MCF 10A (cell line): ENCODE data around the gene ADGRL2. TPM values are rescaled to one million over a fixed set of nuclear protein-coding genes. Genes with fewer than 3 reads are reported as not detected.

Experiments used
- BruUV-seq: library from RNA; stranded (reverse); fragments of 400-500 nt; replicated peaks from 2 replicates; lab custom pipeline; 2021; lab: Mats Ljungman, UMichigan
- CTCF ChIA-PET: fragments of 300-600 bp; sonication (Branson Sonifier 250); formaldehyde crosslinking; extraction: SDS; loops from one replicate; lab custom pipeline; 2021; ENCODE audit warnings: antibody characterized with exemption, inconsistent platforms; lab: Yijun Ruan, JAX
- POLR2A ChIA-PET: fragments of 300-600, 350-650 bp; sonication (Branson Sonifier 250); formaldehyde crosslinking; extraction: SDS; loops from one replicate; lab custom pipeline; 2020; ENCODE audit warnings: antibody characterized with exemption, inconsistent platforms; lab: Yijun Ruan, JAX
- DNase-seq: peaks from one replicate; pipeline ENCODE4 v3.0.0-alpha.2; 2018; ENCODE audit not compliant: unreplicated experiment
- H3K27ac Mint-ChIP-seq: one replicate; pipeline ENCODE4 v1.8.0; 2022; ENCODE audit warnings: mild to moderate bottlenecking, low read depth, mixed read lengths; ENCODE audit not compliant: unreplicated experiment
- H3K27me3 Mint-ChIP-seq: one replicate; pipeline ENCODE4 v1.8.0; 2022; ENCODE audit warnings: mixed read lengths; ENCODE audit not compliant: insufficient read depth, unreplicated experiment
- H3K36me3 Mint-ChIP-seq: one replicate; pipeline ENCODE4 v1.8.0; 2022; ENCODE audit warnings: mild to moderate bottlenecking, moderate library complexity, mixed read lengths; ENCODE audit not compliant: insufficient read depth, unreplicated experiment
- H3K4me1 Mint-ChIP-seq: one replicate; pipeline ENCODE4 v1.8.0; 2022; ENCODE audit warnings: mixed read lengths; ENCODE audit not compliant: insufficient read depth, unreplicated experiment
- H3K4me3 Mint-ChIP-seq: one replicate; pipeline ENCODE4 v1.8.0; 2022; ENCODE audit warnings: mild to moderate bottlenecking, moderate library complexity, mixed read lengths; ENCODE audit not compliant: unreplicated experiment
- H3K9me3 Mint-ChIP-seq: one replicate; pipeline ENCODE4 v1.8.0; 2022; ENCODE audit warnings: mixed read lengths; ENCODE audit not compliant: unreplicated experiment
- intact Hi-C: fragments of 100-400 bp; cut with micrococcal nuclease; formaldehyde crosslinking; loops from 2 replicates; pipeline ENCODE4 v1.14.1; 2022
- total RNA-seq: library from RNA; stranded (reverse); gene quantifications from 2 replicates; pipeline ENCODE4 v1.2.3, GENCODE V29; 2022
- TF ChIP-seq, protein P1 (sequence below): fragments of 200-600 bp; IDR thresholded peaks from one replicate; pipeline ENCODE4 v1.8.0; 2022; ENCODE audit warnings: antibody characterized with exemption, mild to moderate bottlenecking; ENCODE audit not compliant: unreplicated experiment

ADGRL2 gene
- total RNA-seq, 1 experiment from 2014 or later: 3.0 TPM

DNA sequence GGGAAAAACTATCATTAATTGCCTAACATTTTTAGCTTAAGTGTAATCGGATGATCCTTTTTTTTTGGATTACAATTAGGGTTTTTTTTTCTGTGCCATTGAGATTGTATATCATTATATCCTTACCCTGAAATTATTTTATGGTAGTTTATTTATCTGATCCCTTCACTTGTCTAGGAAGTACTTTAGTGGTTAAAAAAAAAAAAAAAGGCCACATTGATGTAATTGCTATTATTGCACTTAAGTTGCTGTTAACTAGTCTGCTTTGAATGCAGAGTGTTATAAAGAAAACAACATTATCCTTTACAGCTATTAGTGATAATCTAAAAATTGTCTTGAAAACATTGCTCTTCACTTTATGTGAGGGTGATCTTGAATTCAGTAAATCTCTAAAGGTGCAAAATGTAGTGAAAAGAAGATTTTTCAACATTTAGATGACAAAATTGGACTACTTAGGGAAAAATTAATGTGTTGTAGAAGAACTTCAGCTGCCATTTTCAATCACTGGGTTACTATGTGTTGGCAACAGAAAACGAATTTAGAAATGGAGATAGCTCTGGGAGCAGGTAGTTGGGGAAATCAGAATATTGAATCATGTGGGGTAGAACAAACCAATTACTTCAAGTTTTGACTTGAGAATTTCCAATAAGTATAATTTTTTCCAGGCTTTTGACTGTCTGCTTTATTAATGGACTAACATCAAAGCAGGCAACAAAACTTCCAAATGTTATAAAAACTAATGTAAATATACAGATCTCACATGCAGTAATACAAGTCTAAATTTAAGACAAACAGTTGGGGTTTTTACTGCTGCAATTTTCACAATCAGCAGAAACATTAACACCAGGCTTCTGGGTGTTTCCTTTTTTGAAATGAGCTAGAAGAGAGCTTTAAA is 5.0 kb downstream of the ADGRL2 start:
- intact Hi-C loops: no loop called here
- H3K36me3 Mint-ChIP-seq: no peaks in the 10 kb centered on the region
- peaks cover 52% of the 10 kb centered on the region for H3K27me3 Mint-ChIP-seq
- H3K4me3 Mint-ChIP-seq: no peak overlapping the region
- peaks cover 7% of the 10 kb centered on the region for H3K4me1 Mint-ChIP-seq
- TF ChIP-seq, protein P1, sequence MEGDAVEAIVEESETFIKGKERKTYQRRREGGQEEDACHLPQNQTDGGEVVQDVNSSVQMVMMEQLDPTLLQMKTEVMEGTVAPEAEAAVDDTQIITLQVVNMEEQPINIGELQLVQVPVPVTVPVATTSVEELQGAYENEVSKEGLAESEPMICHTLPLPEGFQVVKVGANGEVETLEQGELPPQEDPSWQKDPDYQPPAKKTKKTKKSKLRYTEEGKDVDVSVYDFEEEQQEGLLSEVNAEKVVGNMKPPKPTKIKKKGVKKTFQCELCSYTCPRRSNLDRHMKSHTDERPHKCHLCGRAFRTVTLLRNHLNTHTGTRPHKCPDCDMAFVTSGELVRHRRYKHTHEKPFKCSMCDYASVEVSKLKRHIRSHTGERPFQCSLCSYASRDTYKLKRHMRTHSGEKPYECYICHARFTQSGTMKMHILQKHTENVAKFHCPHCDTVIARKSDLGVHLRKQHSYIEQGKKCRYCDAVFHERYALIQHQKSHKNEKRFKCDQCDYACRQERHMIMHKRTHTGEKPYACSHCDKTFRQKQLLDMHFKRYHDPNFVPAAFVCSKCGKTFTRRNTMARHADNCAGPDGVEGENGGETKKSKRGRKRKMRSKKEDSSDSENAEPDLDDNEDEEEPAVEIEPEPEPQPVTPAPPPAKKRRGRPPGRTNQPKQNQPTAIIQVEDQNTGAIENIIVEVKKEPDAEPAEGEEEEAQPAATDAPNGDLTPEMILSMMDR: no peak
- no TSS peak for BruUV-seq
- no peaks in the 10 kb centered on the region for H3K9me3 Mint-ChIP-seq
- ChIA-PET POLR2A (interaction anchor here (0.6 to 0.8 kb wide), 6 partner anchors 15 to 902 kb away, joined by 3 to 4 read pairs (median 3); no protein-coding TSS in a partner anchor), CTCF (interaction anchor here (0.6 kb wide), 4 partner anchors 93 to 1566 kb away, joined by 3 read pairs; no protein-coding TSS in a partner anchor)
- H3K27ac Mint-ChIP-seq: no peak overlapping the region
- DNase-seq: no peak

DNA sequence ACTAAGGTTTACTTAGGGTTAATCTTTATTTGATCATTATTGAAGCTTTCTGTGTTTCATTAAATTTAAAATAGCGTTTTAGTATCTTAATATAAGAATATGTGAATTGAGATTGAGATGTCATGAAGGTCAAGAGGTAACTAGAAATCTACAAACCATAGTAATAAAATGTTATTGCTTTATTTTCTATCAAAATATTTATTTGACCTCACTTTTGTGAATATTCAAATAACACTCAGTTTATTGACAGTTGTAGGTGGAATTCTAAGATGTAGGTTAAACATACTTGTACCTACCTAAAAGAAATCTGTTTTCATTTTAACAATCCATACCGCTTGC is 5.7 kb downstream of the ADGRL2 start:
- no peak overlapping the region for H3K27ac Mint-ChIP-seq
- peaks cover 7% of the 10 kb centered on the region for H3K4me1 Mint-ChIP-seq
- H3K9me3 Mint-ChIP-seq: no peaks in the 10 kb centered on the region
- peaks cover 52% of the 10 kb centered on the region for H3K27me3 Mint-ChIP-seq
- no peaks in the 10 kb centered on the region for H3K36me3 Mint-ChIP-seq
- BruUV-seq: no TSS peak
- no peak overlapping the region for H3K4me3 Mint-ChIP-seq
- POLR2A ChIA-PET: interaction anchor here (0.6 to 0.7 kb wide), 4 partner anchors 15 to 588 kb away, joined by 3 read pairs; no protein-coding TSS in a partner anchor
- TF ChIP-seq, protein P1: no peak
- DNase-seq: no peak
- intact Hi-C loops: no loop called here
- CTCF ChIA-PET: interaction anchor here (0.6 kb wide), 2 partner anchors 440 to 1567 kb away, joined by 3 read pairs; no protein-coding TSS in a partner anchor

DNA sequence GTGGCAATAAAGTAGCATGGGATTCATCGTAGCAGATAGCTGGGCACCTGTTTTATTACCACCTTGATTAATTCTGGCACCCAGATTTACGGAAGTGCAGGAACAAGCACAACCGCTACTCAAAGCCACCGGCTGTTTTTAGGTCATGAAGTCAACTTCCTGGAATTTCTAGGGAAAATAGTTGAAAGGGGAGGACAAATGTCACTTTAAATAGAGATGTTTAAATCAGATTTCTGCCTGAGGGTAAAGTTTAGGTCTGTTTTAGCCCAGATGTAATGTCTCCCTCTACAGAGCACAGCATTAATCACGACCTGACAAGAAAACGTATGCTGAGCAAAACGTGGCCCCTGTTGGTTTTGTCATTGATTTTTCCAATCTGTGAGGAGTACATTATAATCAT is 8.0 kb downstream of the ADGRL2 start:
- POLR2A ChIA-PET: no interaction called here
- intact Hi-C loops: no loop called here
- TF ChIP-seq, protein P1: no peak
- Mint-ChIP-seq H3K27me3 (peaks cover 37% of the 10 kb centered on the region), H3K27ac (no peak overlapping the region), H3K4me3 (no peak overlapping the region), H3K4me1 (peaks cover 5% of the 10 kb centered on the region), H3K9me3 (no peaks in the 10 kb centered on the region), H3K36me3 (no peaks in the 10 kb centered on the region)
- DNase-seq: no peak
- BruUV-seq: no TSS peak
- CTCF ChIA-PET: interaction anchor here (0.6 to 1.1 kb wide), 2 partner anchors 9 to 824 kb away, joined by 3 read pairs; no protein-coding TSS in a partner anchor

DNA sequence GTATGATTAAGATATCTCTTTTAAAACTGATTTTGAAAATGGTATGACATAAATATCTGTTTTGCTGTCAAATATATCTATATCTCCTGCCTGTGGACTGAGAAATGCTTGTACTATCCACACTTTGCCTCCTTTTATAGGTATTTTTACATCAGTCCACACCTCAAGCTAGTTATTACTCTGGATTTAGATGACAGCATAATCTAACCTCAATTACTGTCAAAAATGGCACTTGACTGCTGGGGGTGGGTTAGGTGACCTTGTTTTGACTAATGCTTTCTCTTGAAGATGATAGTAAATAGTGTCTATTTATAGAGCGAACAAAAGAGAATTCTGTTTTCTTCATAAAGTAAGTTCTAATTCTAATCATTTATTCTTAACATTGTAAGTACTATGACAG is 9.1 kb downstream of the ADGRL2 start:
- intact Hi-C loops: loop anchor here (10.0 kb wide), 1 partner anchor 625 kb away; no protein-coding TSS in a partner anchor
- Mint-ChIP-seq H3K36me3 (no peaks in the 10 kb centered on the region), H3K4me1 (peaks cover 5% of the 10 kb centered on the region), H3K27ac (no peak overlapping the region), H3K4me3 (no peak overlapping the region), H3K9me3 (no peaks in the 10 kb centered on the region), H3K27me3 (peaks cover 26% of the 10 kb centered on the region)
- ChIA-PET POLR2A (interaction anchor here (1.4 kb wide), 1 partner anchor 9 kb away, joined by 7 read pairs; the partner anchor contains the start of gene ADGRL2), CTCF (no interaction called here)
- TF ChIP-seq, protein P1: no peak
- BruUV-seq: no TSS peak
- DNase-seq: no peak
